A673 (cell line): Measurements from ENCODE around the gene SIRT6. TPM values are rescaled to one million over a fixed set of nuclear protein-coding genes. Genes with fewer than 3 reads are reported as not detected.

Source experiments
- BruUV-seq: library from RNA; stranded (reverse); fragments of 400-500 nt; replicated peaks from 2 replicates; lab custom pipeline; 2021; lab: Mats Ljungman, UMichigan
- CTCF ChIA-PET: fragments of 300-600 bp; sonication (Branson Sonifier 250); formaldehyde crosslinking; loops from one replicate; lab custom pipeline; 2022; ENCODE audit warnings: antibody characterized with exemption; lab: Charles Lee
- POLR2A ChIA-PET: fragments of 300-600 bp; sonication (Branson Sonifier 250); formaldehyde crosslinking; loops from one replicate; lab custom pipeline; 2022; ENCODE audit warnings: antibody characterized with exemption; ENCODE audit not compliant: low non-redundant PET; lab: Charles Lee
- DNase-seq: peaks from one replicate; pipeline ENCODE4 v3.0.0-alpha.2; 2015; ENCODE audit warnings: low spot score
- H3K27ac ChIP-seq: fragments of 200-600 bp; sonication (generic); 2 replicates; pipeline ENCODE4 v1.5.1; 2016; ENCODE audit warnings: mixed run types, low read depth, mild to moderate bottlenecking, mixed read lengths, antibody characterized with exemption, low read length; ENCODE audit not compliant: poor library complexity, severe bottlenecking
- H3K27me3 ChIP-seq: fragments of 200-600 bp; sonication (generic); replicated peaks from 2 replicates; pipeline ENCODE4 v1.6.1; 2017; ENCODE audit warnings: mixed run types, low read depth, mild to moderate bottlenecking, mixed read lengths, antibody characterized with exemption, low read length; ENCODE audit not compliant: insufficient read depth, poor library complexity
- H3K36me3 ChIP-seq: fragments of 200-600 bp; sonication (generic); 2 replicates; pipeline ENCODE4 v1.6.1; 2016; ENCODE audit warnings: mixed run types, mild to moderate bottlenecking, mixed read lengths, antibody characterized with exemption, low read length; ENCODE audit not compliant: insufficient read depth, poor library complexity, severe bottlenecking
- H3K4me1 ChIP-seq: fragments of 200-600 bp; sonication (generic); 2 replicates; pipeline ENCODE4 v1.6.1; 2017; ENCODE audit warnings: mixed run types, mild to moderate bottlenecking, mixed read lengths, antibody characterized with exemption, low read length; ENCODE audit not compliant: insufficient read depth, poor library complexity, severe bottlenecking
- H3K4me3 ChIP-seq: fragments of 200-600 bp; sonication (generic); 2 replicates; pipeline ENCODE4 v1.5.1; 2016; ENCODE audit warnings: low read depth, mixed run types, mild to moderate bottlenecking, mixed read lengths, low read length; ENCODE audit not compliant: poor library complexity, severe bottlenecking
- H3K9me3 ChIP-seq: fragments of 200-600 bp; sonication (generic); 2 replicates; pipeline ENCODE4 v1.6.1; 2016; ENCODE audit warnings: mixed run types, low read depth, mild to moderate bottlenecking, mixed read lengths, antibody characterized with exemption, low read length; ENCODE audit not compliant: poor library complexity, severe bottlenecking
- EZH2 ChIP-seq: fragments of 200-600 bp; sonication (generic); IDR thresholded peaks from 2 replicates; pipeline ENCODE4 v1.6.1; 2017; ENCODE audit warnings: borderline replicate concordance, low read depth, mild to moderate bottlenecking, mixed read lengths, antibody characterized with exemption, low read length; ENCODE audit not compliant: poor library complexity, severe bottlenecking
- intact Hi-C: fragments of 100-400 bp; cut with micrococcal nuclease; formaldehyde crosslinking; loops from one replicate; pipeline ENCODE4 v1.10.0; 2022; ENCODE audit not compliant: unreplicated experiment
- total RNA-seq: library from RNA; stranded (reverse); gene quantifications from 2 replicates; pipeline ENCODE4 v1.2.3, GENCODE V29; 2021
- TF ChIP-seq, protein P1 (sequence below): fragments of 300-800, 200-600 bp; sonication (generic); conservative IDR thresholded peaks from 2 replicates; pipeline ENCODE4 v1.5.1; 2017; ENCODE audit warnings: low read depth, mild to moderate bottlenecking, antibody characterized with exemption, low read length, moderate library complexity, mixed read lengths

SIRT6 gene
- total RNA-seq, 1 experiment from 2014 or later, result 36.3 TPM

DNA sequence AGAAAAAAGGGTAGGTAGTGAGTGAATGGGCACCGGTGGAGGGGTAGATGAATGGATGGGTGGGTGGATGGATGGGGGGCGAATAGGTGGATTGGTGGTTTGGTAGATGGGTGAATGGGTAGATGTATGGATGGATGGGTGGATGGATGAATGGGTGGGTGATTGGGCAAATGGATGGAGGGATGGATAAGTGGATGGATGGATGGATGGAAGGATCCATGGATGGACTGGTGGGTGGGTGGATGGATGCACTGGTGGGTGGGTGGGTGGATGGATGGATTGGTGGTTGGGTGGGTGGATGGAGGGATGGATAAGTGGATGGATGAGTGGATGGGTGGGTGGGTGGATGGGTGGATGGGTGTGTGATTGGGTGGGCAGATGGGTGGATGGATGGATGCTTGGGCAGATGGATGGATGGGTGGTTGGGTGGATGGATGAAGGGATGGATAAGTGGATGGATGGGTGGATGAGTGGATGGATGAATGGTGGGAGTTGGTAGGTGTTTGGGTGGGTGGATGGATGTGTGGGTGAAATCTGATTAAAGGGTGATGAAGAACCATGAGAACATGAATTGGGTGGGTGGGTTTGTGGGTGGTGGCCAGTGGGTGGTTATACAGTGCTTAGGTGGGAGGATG is 2.5 kb upstream of the SIRT6 start:
- TF ChIP-seq, protein P1, sequence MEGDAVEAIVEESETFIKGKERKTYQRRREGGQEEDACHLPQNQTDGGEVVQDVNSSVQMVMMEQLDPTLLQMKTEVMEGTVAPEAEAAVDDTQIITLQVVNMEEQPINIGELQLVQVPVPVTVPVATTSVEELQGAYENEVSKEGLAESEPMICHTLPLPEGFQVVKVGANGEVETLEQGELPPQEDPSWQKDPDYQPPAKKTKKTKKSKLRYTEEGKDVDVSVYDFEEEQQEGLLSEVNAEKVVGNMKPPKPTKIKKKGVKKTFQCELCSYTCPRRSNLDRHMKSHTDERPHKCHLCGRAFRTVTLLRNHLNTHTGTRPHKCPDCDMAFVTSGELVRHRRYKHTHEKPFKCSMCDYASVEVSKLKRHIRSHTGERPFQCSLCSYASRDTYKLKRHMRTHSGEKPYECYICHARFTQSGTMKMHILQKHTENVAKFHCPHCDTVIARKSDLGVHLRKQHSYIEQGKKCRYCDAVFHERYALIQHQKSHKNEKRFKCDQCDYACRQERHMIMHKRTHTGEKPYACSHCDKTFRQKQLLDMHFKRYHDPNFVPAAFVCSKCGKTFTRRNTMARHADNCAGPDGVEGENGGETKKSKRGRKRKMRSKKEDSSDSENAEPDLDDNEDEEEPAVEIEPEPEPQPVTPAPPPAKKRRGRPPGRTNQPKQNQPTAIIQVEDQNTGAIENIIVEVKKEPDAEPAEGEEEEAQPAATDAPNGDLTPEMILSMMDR, result no peak
- no peak for TF ChIP-seq EZH2
- no peak overlapping the region for H3K27ac ChIP-seq
- H3K36me3 ChIP-seq, result no peaks in the 10 kb centered on the region
- peak overlapping the region; percentile 63 for H3K4me3 ChIP-seq
- H3K9me3 ChIP-seq, result no peaks in the 10 kb centered on the region
- no peaks in the 10 kb centered on the region for H3K27me3 ChIP-seq
- intact Hi-C loops, result no loop called here
- ChIA-PET CTCF (no interaction called here), POLR2A (no interaction called here)
- peaks cover 8% of the 10 kb centered on the region for H3K4me1 ChIP-seq
- no TSS peak for BruUV-seq
- DNase-seq, result no peak

DNA sequence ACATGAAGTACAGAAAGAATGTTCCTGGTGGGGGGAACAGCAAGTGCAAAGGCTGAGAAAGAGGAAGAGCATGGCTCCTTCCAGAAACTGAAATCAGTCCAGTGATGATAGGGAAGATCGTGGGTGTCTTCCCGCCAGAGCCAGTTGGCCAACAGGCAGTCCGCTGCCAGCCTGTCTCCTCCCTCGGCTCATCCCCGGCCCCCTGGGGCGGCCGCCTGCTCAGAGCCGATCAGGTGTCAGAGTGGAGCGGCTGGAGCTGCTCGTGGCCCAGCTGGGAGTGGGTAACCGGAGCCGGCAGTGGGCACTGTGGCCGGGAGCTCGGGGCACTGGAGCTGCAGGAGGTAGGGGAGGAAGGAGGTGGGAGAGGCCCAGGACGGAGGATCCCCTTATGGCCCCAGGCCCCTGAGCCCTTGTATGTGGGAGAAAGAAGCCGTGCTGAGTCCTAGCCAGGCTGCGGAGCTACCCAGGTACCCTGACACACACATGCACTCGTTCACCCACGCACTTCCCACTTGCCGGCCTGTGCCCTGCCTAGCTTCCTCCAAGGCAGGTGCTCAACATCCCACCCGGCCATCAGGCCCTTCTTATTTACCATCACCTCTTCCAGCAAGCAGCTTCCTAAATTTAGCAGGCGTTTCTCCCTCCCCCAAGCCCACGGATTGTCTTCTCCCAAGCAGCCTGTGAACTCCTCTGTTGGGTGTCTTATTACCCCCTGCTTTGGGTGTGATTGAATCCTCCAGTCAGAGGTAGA is 1.8 kb upstream of the SIRT6 start:
- POLR2A ChIA-PET, result no interaction called here
- CTCF ChIA-PET, result no interaction called here
- intact Hi-C loops, result no loop called here
- H3K36me3 ChIP-seq, result peaks cover 2% of the 10 kb centered on the region
- H3K27me3 ChIP-seq, result no peaks in the 10 kb centered on the region
- DNase-seq, result peak; percentile 78
- TF ChIP-seq, protein P1, result no peak
- TF ChIP-seq EZH2, result no peak
- BruUV-seq, result no TSS peak
- peak overlapping the region; percentile 63 for H3K4me3 ChIP-seq
- no peak overlapping the region for H3K27ac ChIP-seq
- peaks cover 8% of the 10 kb centered on the region for H3K4me1 ChIP-seq
- no peaks in the 10 kb centered on the region for H3K9me3 ChIP-seq

DNA sequence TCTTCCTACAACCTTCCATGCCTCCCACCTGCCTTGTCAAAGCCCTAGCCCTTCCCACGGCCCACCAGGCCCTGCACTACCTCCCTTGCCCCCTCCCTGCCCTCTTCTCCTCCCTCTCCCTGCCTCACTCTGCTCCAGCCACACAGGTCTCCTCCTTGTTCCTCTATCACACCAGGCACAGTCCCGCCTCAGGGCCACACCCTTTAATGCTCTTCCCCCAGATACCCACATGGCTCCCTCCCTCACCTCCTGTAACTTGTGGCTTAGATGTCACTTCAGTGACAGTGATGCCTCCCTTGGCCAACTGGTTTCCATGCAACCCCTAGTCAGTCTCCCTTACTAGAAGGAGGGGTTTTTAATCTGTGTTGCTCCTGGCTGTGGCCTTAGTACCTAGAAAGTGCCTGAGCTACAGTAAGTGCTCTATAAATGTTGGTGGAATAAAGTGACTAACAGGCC is 1.3 kb downstream of the SIRT6 start:
- Histone ChIP-seq H3K36me3 (peaks cover 2% of the 10 kb centered on the region), H3K27ac (no peak overlapping the region), H3K4me3 (peak overlapping the region; percentile 63), H3K4me1 (peaks cover 8% of the 10 kb centered on the region), H3K9me3 (no peaks in the 10 kb centered on the region), H3K27me3 (no peaks in the 10 kb centered on the region)
- POLR2A ChIA-PET, result no interaction called here
- CTCF ChIA-PET, result no interaction called here
- no peak for TF ChIP-seq EZH2
- TF ChIP-seq, protein P1, result no peak
- DNase-seq, result no peak
- no TSS peak for BruUV-seq
- intact Hi-C loops, result no loop called here
